Islet precursor cell (in vitro differentiated cells): Measurements from ENCODE around the gene DUSP16.
A peak's percentile ranks its signal among the peaks of the same experiment; 100 is the strongest.
"Not testable (repeated sequence)": the region's sequence is repeated elsewhere in the genome, so short reads cannot be mapped to it uniquely, and the experiment has no call there.

Source experiments
- DNase-seq: peaks from one replicate; pipeline ENCODE4 v3.0.0-alpha.2; 2018

Gene DUSP16

GRCh38 chr12:12582895-12583303 lies 20.2 kb upstream of the DUSP16 start:
- DNase-seq: no peak

- DNase-seq: no peak
Observed at GRCh38 chr12:12582193-12582881, 19.7 kb upstream of the DUSP16 start.

- DNase-seq: not testable (repeated sequence)
Observed at GRCh38 chr12:12580716-12581115, 18.1 kb upstream of the DUSP16 start.

GRCh38 chr12:12577786-12578185 lies 15.1 kb upstream of the DUSP16 start:
- no peak for DNase-seq

- DNase-seq: no peak
Observed at GRCh38 chr12:12572659-12573058, 10.0 kb upstream of the DUSP16 start.

GRCh38 chr12:12565971-12566370 lies 3.3 kb upstream of the DUSP16 start:
- DNase-seq: not testable (repeated sequence)

GRCh38 chr12:12564911-12565310 lies 2.2 kb upstream of the DUSP16 start:
- DNase-seq: no peak

GRCh38 chr12:12563290-12563928 lies 746 bp upstream of the DUSP16 start:
- no peak for DNase-seq

GRCh38 chr12:12562016-12562483 lies 613 bp downstream of the DUSP16 start:
- DNase-seq: peak; percentile 67

- peak; percentile 81 for DNase-seq
Observed at GRCh38 chr12:12561371-12562015, 1.2 kb downstream of the DUSP16 start.

- DNase-seq: peak; percentile 64
Observed at GRCh38 chr12:12560587-12561370, 1.9 kb downstream of the DUSP16 start.

GRCh38 chr12:12559719-12560296 lies 2.9 kb downstream of the DUSP16 start:
- no peak for DNase-seq

GRCh38 chr12:12558291-12558690 lies 4.4 kb downstream of the DUSP16 start:
- DNase-seq: no peak

- no peak for DNase-seq
Observed at GRCh38 chr12:12557733-12558132, 4.9 kb downstream of the DUSP16 start.

GRCh38 chr12:12555656-12556055 lies 7.0 kb downstream of the DUSP16 start:
- DNase-seq: no peak

GRCh38 chr12:12553208-12553785 lies 9.4 kb downstream of the DUSP16 start:
- DNase-seq: no peak

- no peak for DNase-seq
Observed at GRCh38 chr12:12551115-12551514, 11.5 kb downstream of the DUSP16 start.

- no peak for DNase-seq
Observed at GRCh38 chr12:12550277-12550676, 12.4 kb downstream of the DUSP16 start.

- no peak for DNase-seq
Observed at GRCh38 chr12:12549426-12549825, 13.2 kb downstream of the DUSP16 start.

- DNase-seq: no peak
Observed at GRCh38 chr12:12548713-12549112, 13.9 kb downstream of the DUSP16 start.

GRCh38 chr12:12546314-12546772 lies 16.3 kb downstream of the DUSP16 start:
- DNase-seq: no peak

GRCh38 chr12:12543959-12544358 lies 18.7 kb downstream of the DUSP16 start:
- DNase-seq: no peak
